Heart left ventricle (tissue), 16 donors: ENCODE data around the gene WIPF2. TPM values are rescaled to one million over a fixed set of nuclear protein-coding genes. Genes with fewer than 3 reads are reported as not detected.
A peak's percentile ranks its signal among the peaks of the same experiment; 100 is the strongest.

Experiments used
- ATAC-seq, 4 donors: fragments of 200-7000 bp; cut with Tn5 transposase; one replicate each; pipeline ENCODE4 v1.9.1; 2020 to 2022; ENCODE audit warnings: moderate library complexity in 4 of 4, mild to moderate bottlenecking in 3 of 4, moderate number of reproducible peaks in 1 of 4
- DNase-seq, 5 donors: peaks; one replicate each; pipeline ENCODE4 v3.0.0-alpha.2; 2020
- H3K27ac ChIP-seq, 12 donors: fragments of 200-600 bp; sonication (generic) in 4 of 12; one replicate each; pipeline versions ENCODE4 v1.5.0 to v1.8.0; 2016 to 2022; ENCODE audit warnings: mild to moderate bottlenecking in 2 of 12
- H3K27me3 ChIP-seq, 9 donors: fragments of 200-600 bp; sonication (generic) in 2 of 9; one replicate each; pipeline versions ENCODE4 v1.5.1 to v1.8.0; 2016 to 2022; ENCODE audit warnings: mild to moderate bottlenecking in 3 of 9
- H3K36me3 ChIP-seq, 9 donors: fragments of 200-600 bp; sonication (generic) in 2 of 9; one replicate each; pipeline versions ENCODE4 v1.5.0 to v1.8.0; 2018 to 2022; ENCODE audit warnings: mild to moderate bottlenecking in 2 of 9
- H3K4me1 ChIP-seq, 12 donors: fragments of 200-600 bp; sonication (generic) in 4 of 12; one replicate each; pipeline versions ENCODE4 v1.5.0 to v1.8.0; 2016 to 2022; ENCODE audit warnings: mild to moderate bottlenecking in 3 of 12
- H3K4me3 ChIP-seq, 12 donors: fragments of 200-600 bp; sonication (generic) in 4 of 12; one replicate each; pipeline versions ENCODE4 v1.5.0 to v1.8.0; 2017 to 2022; ENCODE audit warnings: mild to moderate bottlenecking in 9 of 12, moderate library complexity in 4 of 12
- H3K9me3 ChIP-seq, 12 donors: fragments of 200-600 bp; sonication (generic) in 4 of 12; one replicate each; pipeline versions ENCODE4 v1.5.0 to v1.8.0; 2016 to 2022; ENCODE audit warnings: mild to moderate bottlenecking in 1 of 12
- CTCF ChIP-seq, 12 donors: fragments of 200-600 bp; sonication (generic) in 4 of 12; IDR thresholded peaks; one replicate each; pipeline versions ENCODE4 v1.5.0 to v1.8.0; 2018 to 2022; ENCODE audit warnings: antibody characterized with exemption in 12 of 12, mild to moderate bottlenecking in 5 of 12
- POLR2A ChIP-seq, 2 donors: fragments of 450-650 bp; IDR thresholded peaks; one replicate each; pipeline ENCODE4 v1.6.1; 2017; ENCODE audit warnings: antibody characterized with exemption in 2 of 2, mild to moderate bottlenecking in 2 of 2, moderate library complexity in 2 of 2
- WGBS, 4 donors: extraction: QIAGEN DNeasy Blood & Tissue Kit in 2 of 4; methylation state at CpG; one replicate each; pipeline versions ENCODE4 v1.1.5 to v1.1.7; 2013 to 2018; 5-methylcytosine and 5-hydroxymethylcytosine counted together
- intact Hi-C, 10 donors: fragments of 100-400 bp; cut with DNase I; formaldehyde crosslinking; loops; one replicate each; pipeline versions ENCODE4 v1.11.1 to v1.14.2; 2022
- polyA plus RNA-seq, 2 donors: library from polyadenylated mRNA; stranded (reverse); fragments of 200-250 nt; gene quantifications; one replicate each; pipeline ENCODE4 v1.2.3, GENCODE V29; 2013
- total RNA-seq, 9 donors: library from RNA; depleted of rRNA in 2 of 9; stranded (reverse); fragments of >200 nt in 2 of 9; fragmentation: NEBNext Ultra II Directional in 3 of 9; extraction: Animal tissue kit (Norgen Biotek cat#: 25700) in 3 of 9; gene quantifications; one replicate each; pipeline versions ENCODE4 v1.1.0 to v1.2.4, GENCODE V29; 2016 to 2023
- donor health status: ischemic (EF 13 %, LVEDD 7.1; RV severe dilation, severe dysfunction).
- donor health status: healthy with polysubstance abuse.
- donor health status: DM: no; HTN: yes; CAD: no.
- donor health status: DM: no; HTN: no; CAD: no.
- donor health status: ischemic (EF 25% LVEDD 6.9; RV normal size, moderate dysfunction).
- donor health status: ischemic (EF 25% LVEDD 5.7; RV mildly dilated, moderate dysfunction).
- donor health status: healthy.
- donor health status: DM: yes; HTN: yes; CAD: no.
- donor health status: ischemic (EF 35%, LVEDD 5.7; RV mildly dilated, moderate dysfunction).
- donor health status: nonischemic (EF 11% LVEDD 7.7; RV severe dilation, severe dysfunction).
- donor health status: DM: yes; HTN: yes; CAD: no.
- donor health status: PGD.
- donor health status: ischemic (EF 29% LVEDD 5.4; RV normal size, mild dysfunction).
- donor health status: nonischemic (EF 23%, LVEDD 6.1; RV moderate dilation, normal function).

Gene WIPF2
- total and polyA plus RNA-seq, 11 donors = 6.6 to 17.6 (median 11.2) TPM

GRCh38 chr17:40323391-40324381, 104.6 kb downstream of the WIPF2 start:
- no peak for TF ChIP-seq CTCF (IDR thresholded peaks at IDR 0.05)
- TF ChIP-seq POLR2A (IDR thresholded peaks at IDR 0.05) = no peak
- Histone ChIP-seq H3K9me3 (no peaks in the 10 kb centered on the region), H3K27ac (peak overlapping the region; percentile 92 to 99 (median 96)), H3K4me1 (peaks cover 47 to 100% (median 93%) of the 10 kb centered on the region in 12 donors), H3K4me3 (peak overlapping the region in 10 of 12 donors; percentile 33 to 100 (median 71)), H3K27me3 (no peaks in the 10 kb centered on the region), H3K36me3 (no peaks in the 10 kb centered on the region)
- DNase-seq (peak; percentile 81 to 89 (median 87)), ATAC-seq (peak; percentile 12 to 59 (median 16))
- intact Hi-C loops = no loop called here
- WGBS, 4 donors = 23 to 29% (median 26%) methylated on average over 8 to 10 of the region's 10 CpGs

- 81 to 85% (median 82%) methylated on average over 13 of the region's 13 CpGs for WGBS, 4 donors
- no peak for ATAC-seq
- no peaks in the 10 kb centered on the region for H3K27me3 ChIP-seq
- peak in 3 of 5 donors; percentile 13 to 41 (median 18) for DNase-seq
- intact Hi-C loops = no loop called here
- H3K4me3 ChIP-seq = peak overlapping the region in 1 of 12 donors; percentile 29
- H3K4me1 ChIP-seq = peaks cover 55 to 100% (median 99%) of the 10 kb centered on the region in 12 donors
- H3K27ac ChIP-seq = peak overlapping the region; percentile 44 to 99 (median 94)
- TF ChIP-seq CTCF (IDR thresholded peaks at IDR 0.05) (no peak), POLR2A (IDR thresholded peaks at IDR 0.05) (no peak)
- H3K36me3 ChIP-seq = no peaks in the 10 kb centered on the region
- no peaks in the 10 kb centered on the region for H3K9me3 ChIP-seq
Measured at GRCh38 chr17:40325156-40326013, 106.3 kb downstream of the WIPF2 start.

- Histone ChIP-seq H3K27me3 (no peaks in the 10 kb centered on the region), H3K9me3 (no peaks in the 10 kb centered on the region), H3K27ac (peak overlapping the region; percentile 27 to 99 (median 92)), H3K36me3 (peaks cover 0 to 6% (median 0%) of the 10 kb centered on the region in 9 donors), H3K4me1 (peaks cover 63 to 100% (median 99%) of the 10 kb centered on the region in 12 donors), H3K4me3 (peak overlapping the region in 2 of 12 donors; percentile 1 to 29)
- TF ChIP-seq CTCF (IDR thresholded peaks at IDR 0.05) (no peak), POLR2A (IDR thresholded peaks at IDR 0.05) (no peak)
- DNase-seq (peak in 3 of 5 donors; percentile 25 to 29 (median 28)), ATAC-seq (no peak)
- WGBS, 4 donors = 60 to 64% (median 62%) methylated on average over 17 of the region's 17 CpGs
- intact Hi-C loops = no loop called here
Measured at GRCh38 chr17:40326014-40326831, 107.1 kb downstream of the WIPF2 start.
